Fibroblast of mammary gland (primary cell): ENCODE measurements around the gene FSTL4.

Source experiments
- DNase-seq: peaks from one replicate; pipeline ENCODE4 v3.0.0-alpha.2; 2010; ENCODE audit warnings: low read depth
- H3K4me3 ChIP-seq: 2 replicates; pipeline ENCODE4 v1.5.1; 2011; ENCODE audit warnings: low read depth, mild to moderate bottlenecking, low read length, moderate library complexity; ENCODE audit not compliant: control insufficient read depth
- TF ChIP-seq, protein P1 (sequence below): conservative IDR thresholded peaks from 2 replicates; pipeline ENCODE4 v1.5.1; 2011; ENCODE audit warnings: low read depth, low read length, inconsistent platforms; ENCODE audit not compliant: control insufficient read depth, insufficient read depth

The FSTL4 gene

DNA sequence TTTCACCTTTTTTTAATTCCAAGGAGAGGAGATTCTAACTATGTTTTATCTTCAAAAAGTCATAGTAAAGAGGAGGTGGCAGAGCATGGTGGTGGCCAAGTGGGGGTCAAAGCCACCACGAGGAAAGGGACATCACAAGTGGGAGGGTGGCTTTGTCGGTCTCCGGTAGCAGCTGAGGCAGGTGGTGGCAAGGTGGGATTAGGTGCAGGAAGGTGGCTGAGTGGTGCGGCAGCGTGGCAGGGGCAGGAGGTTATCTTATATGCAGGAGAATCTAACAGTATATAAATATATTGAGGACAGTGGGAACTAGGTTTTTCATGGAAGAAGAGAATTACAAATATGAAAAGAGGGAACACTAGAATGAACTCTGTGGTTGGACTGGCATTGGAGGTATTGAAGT is 196.8 kb downstream of the FSTL4 start:
- TF ChIP-seq, protein P1, sequence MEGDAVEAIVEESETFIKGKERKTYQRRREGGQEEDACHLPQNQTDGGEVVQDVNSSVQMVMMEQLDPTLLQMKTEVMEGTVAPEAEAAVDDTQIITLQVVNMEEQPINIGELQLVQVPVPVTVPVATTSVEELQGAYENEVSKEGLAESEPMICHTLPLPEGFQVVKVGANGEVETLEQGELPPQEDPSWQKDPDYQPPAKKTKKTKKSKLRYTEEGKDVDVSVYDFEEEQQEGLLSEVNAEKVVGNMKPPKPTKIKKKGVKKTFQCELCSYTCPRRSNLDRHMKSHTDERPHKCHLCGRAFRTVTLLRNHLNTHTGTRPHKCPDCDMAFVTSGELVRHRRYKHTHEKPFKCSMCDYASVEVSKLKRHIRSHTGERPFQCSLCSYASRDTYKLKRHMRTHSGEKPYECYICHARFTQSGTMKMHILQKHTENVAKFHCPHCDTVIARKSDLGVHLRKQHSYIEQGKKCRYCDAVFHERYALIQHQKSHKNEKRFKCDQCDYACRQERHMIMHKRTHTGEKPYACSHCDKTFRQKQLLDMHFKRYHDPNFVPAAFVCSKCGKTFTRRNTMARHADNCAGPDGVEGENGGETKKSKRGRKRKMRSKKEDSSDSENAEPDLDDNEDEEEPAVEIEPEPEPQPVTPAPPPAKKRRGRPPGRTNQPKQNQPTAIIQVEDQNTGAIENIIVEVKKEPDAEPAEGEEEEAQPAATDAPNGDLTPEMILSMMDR, result no peak
- DNase-seq, result no peak
- H3K4me3 ChIP-seq, result no peak overlapping the region

DNA sequence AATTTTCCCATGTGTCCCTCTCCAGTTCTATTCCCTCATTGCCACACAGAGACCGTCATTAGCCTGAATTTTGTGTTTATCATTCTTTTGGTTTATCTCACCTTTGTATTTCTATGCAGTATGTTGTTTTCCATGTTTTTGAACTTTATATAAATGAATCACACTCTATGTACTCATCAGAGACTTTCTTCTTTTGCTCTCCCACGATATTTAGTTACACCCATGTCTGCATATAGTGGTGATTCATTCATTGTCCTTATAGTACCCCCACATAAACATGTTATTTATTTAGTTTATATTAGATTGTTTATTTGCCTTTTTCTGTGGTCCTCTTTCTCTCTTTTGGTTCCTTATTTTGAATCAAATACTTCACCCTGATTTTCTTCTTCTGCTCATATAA is 199.7 kb downstream of the FSTL4 start:
- no peak overlapping the region for H3K4me3 ChIP-seq
- TF ChIP-seq, protein P1, result no peak
- peak; percentile 30 for DNase-seq

DNA sequence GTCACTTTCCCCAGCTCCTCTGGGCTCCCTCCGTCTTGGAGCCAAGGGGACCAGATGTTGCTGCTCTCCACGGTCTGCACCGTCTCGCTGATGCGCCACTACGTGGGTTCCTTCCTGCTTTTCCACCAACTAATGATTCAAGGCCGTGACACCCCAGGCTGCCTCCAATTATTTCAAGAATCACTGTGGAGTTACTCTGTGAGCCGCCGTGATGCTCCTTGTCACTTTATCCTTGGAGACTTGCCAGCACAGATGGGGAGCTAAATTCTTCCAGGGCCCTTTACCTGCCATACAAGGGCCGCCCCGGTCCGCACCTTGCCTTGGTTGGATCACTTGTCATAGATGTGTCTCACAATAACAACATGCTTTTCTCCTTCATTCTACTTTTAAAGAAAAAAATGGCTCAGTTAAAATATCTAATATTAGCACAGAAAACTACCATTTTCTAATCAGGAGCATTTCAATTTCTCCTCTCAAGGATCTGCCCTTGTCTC is 202.0 kb downstream of the FSTL4 start:
- no peak for DNase-seq
- no peak overlapping the region for H3K4me3 ChIP-seq

DNA sequence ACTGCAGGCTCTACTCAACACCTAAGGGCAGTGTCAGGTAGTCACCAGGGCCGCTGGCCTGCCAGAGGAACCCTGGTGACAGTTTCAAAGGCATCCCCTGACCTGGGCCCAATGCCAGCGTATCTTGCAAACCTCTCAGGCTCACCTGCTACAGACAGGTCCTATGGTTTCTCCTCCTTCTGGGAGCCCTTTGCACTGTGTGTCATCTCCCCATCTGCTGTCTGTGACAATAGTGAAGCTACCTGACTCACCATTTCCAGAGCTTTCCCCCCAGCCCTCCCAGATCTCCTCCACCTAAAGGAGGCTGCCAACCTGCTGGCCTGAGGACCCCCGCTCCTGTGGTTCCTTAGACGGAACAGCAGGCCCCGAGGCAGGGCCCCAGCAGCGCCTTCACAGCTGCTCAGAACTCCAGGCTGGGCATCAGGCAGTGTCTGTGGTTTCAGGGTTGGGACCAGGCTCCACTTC is 203.1 kb downstream of the FSTL4 start:
- H3K4me3 ChIP-seq, result no peak overlapping the region
- DNase-seq, result no peak
- TF ChIP-seq, protein P1, result no peak

More for the DNA sequence above, 202.0 kb downstream of the FSTL4 start:
- TF ChIP-seq, protein P1, result no peak

DNA sequence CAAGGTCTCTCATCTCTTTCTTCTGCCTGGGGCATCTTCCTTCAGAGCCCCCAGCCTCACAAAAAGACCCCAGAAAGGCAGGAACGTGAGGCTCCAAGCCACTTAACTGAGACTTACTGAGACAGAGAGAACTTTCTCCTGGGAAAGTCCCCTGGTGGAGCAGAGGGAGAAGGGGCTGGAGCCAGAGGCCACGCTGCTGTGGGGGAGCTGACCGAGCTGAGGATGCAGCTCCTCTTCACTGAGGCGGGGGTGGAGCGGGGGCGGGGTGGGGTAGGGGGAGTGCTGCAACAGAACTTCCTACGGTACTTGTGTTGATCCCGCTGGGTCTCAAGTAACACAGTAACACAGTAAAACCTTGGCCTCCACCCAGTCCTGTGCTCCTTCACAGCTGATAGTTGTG is 204.0 kb downstream of the FSTL4 start:
- no peak for DNase-seq
- TF ChIP-seq, protein P1, result no peak
- no peak overlapping the region for H3K4me3 ChIP-seq

DNA sequence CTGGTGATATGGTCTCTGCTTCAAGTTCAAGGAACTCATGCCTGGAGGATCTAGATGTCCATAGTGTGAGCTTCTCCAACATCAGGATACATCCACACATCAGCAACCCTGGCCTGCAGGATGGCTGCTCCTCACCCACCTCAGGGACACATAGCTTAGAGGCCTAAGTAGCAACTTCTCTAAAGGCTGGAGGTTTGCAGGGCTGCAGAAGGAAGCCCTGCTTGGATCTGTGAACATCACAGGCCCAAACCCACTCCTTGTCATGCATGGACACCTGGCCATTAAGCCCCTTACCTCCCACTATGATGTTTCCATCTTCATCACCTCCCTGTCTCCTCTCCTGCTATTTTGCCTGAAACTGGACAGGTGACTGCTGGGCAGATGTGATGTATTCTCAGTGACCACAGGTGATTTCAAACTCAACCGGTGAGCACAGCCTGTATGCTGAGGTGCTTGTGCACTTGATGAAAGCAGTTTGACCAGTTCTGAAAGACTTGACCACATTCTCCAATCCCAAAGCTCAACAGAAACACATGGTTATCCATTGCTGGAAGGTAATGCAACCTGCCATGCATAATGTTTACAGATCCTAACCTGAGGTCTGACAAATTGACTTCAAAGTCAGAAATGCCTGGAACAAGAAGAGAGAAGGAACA is 205.2 kb downstream of the FSTL4 start:
- H3K4me3 ChIP-seq, result no peak overlapping the region
- DNase-seq, result no peak
- TF ChIP-seq, protein P1, result no peak
